GM21390 (cell line): Measurements from ENCODE around the gene NFIC.
"Not testable (repeated sequence)": the region's sequence is repeated elsewhere in the genome, so short reads cannot be mapped to it uniquely, and the experiment has no call there.

Experiments
- ATAC-seq: cut with Tn5 transposase; IDR thresholded peaks from one replicate; pipeline ENCODE4 v1.9.1; 2021; ENCODE audit not compliant: unreplicated experiment

NFIC gene

GRCh38 chr19:3506384-3507340, 140.3 kb downstream of the NFIC start:
- ATAC-seq: peak; percentile 9

GRCh38 chr19:3507371-3508120, 141.2 kb downstream of the NFIC start:
- ATAC-seq: no peak

DNA sequence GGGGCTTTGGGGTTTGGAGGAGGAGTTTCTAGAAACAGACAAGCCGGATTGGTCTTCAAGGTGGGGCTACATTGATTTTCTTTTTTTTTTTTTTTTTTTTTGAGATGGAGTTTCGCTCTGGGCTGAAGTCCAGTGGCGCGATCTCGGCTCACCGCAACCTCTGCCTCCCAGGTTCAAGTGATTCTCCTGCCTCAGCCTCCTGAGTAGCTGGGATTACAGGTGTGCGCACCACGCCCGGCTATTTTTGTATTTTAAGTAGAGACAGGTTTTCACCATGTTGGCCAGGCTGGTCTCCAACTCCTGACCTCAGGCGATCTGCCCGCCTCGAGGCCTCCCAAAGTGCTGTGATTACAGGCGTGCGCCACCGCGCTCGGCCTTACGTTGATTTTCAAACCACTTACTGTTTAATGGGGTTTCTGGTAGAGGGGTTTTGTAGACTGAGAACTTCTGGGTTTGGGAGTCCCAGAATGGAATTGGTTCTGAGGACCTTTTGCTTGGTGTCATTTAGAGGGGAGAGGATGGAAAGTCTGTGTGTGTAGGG, 141.8 kb downstream of the NFIC start:
- ATAC-seq: not testable (repeated sequence)

DNA sequence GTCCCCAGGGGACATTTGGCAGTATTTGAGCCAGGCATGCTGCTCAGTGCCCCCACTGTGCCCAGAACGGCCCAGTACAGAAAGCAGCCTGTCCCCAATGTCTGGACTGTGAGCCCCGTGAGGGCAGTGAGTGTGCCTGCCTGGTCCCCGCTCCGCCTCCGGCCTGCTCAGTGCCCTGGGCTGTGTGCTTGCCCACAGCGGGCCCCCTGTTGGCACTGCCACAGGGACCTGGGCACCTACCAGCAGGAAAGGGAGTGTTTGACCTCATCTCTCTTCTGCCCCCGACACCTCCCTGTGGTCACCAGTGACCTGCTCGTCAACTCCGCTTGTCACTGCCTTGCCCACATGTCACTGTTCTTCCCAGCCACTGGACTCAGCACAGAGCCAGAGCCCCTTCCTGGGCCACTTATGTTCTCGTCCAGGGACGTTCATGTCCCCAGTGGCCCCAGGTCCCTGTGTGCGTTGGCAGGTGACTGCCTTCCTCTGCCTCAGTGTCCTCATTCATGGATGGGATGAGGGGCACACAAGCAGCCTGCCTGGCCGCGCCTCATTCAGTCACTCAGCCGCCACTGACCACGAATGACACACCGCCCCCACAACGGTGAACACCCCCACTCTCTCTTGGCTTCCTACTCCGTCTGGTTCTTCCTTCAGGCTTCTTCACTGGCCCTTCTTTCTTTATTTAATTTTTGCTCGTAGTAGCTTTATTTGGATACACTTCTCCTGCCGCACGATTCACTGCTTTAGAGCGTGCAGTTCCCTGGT, 142.6 kb downstream of the NFIC start:
- ATAC-seq: no peak

DNA sequence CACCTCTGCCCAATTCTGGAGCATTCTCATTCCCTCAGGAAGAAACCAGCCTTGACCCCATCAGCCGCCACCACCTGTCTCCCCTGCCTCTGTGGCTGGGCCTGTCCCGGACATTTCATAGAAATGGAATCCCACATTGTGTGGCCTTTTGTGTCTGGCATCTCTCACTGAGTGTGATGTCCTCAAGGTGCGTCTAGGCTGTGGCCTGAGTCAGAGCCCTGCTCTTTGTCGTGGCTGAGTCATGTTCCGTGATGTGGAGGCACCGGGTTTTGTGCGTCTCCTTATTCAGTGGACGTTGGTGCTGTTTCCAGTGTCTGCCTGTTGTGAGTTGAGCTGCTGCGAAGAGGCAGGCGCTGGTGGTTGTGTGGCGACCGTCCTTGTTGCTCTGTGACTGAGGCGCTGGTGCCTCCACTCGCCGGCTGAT, 143.2 kb downstream of the NFIC start:
- no peak for ATAC-seq

DNA sequence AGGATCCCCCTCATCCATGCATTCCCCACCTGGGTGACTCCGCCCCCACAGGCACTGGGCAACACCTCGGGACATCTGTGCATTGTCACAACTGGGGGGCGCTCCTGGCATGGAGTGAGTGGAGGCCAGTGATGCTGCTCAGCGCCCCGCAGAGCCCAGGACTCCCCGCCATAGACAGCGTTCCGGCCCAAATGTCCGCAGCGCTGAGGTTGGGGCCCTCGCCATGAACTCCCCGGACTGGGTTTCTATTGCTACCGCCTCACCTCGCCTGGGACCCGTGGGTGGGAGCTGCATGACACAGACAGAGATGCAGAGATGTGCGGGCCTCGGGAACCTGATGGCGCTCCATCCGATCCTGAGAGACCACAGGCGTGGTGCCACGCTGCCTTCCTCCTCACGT, 144.3 kb downstream of the NFIC start:
- ATAC-seq: no peak

- no peak for ATAC-seq
Measured at GRCh38 chr19:3511506-3512251, 145.3 kb downstream of the NFIC start.

DNA sequence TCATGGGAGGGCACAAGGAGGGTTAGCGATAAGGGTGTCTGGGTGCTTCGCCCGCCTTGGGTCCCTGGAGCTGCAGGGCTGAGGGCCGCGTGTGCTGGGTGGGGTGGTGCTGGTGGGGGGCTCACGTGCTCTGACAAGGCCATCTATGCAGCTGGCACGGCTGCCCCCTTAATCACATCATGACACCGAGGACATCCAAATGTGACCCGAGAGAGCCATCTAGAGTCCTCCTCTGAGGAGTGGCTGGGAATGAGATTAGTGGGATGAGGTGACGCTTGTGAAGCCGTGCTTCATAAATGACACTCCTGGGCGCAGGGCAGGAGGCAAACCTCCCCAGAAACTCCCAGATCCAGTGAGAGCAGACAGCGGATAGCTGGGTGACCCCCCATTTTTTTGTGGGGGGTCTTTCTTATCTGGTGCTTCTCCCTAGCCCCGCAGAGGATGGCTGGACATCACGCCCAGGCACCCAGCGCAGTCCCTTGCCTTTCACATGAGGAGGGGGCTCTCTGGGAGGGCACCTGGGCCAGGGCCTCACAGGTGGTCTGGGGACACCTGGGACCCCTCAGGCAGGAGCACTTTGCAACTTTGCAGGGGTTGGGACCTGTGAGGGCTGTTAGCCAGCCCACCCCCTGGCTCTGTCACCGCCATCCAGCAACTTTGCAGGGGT, 146.3 kb downstream of the NFIC start:
- no peak for ATAC-seq

GRCh38 chr19:3513229-3514140, 147.1 kb downstream of the NFIC start:
- no peak for ATAC-seq

DNA sequence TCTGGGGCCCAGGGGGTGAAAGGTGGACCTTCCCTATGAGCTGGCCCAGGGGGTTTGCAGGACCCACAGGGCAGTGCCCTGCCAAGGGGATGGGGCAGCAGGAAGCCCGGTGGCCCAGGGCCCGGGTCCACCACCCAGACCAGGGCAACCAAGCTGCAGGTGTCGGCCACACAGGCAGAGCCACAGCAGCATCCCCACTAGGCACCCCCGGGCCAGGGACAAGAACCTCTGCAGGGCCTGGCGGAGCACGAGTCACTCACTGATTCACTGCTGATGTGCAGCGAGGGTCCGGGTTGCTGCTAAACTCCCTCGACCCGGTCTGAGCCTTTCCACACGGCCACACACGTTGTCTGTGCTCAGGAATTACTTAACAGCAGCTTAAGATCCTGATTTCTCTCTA, 148.5 kb downstream of the NFIC start:
- ATAC-seq: no peak

GRCh38 chr19:3515891-3516422, 149.6 kb downstream of the NFIC start:
- ATAC-seq: no peak

GRCh38 chr19:3516675-3517207, 150.4 kb downstream of the NFIC start:
- ATAC-seq: no peak

DNA sequence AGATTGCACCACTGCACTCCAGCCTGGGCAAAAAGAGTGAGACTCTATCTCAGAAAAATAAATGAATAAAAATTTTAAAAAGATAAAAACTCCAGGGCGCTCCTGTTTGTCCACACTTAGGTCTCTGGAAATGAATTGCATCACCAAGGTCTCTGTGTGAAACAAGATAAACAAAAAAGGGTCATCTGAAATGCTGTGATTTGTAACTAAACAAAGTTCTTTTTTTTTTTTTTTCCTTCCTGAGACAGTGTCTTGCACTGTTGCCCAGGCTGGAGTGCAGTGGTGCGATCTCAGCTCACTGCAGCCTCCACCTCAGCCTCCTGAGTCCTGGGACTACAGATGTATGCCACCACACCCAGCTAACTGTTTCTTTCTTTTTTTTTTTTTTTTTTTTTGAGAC, 151.3 kb downstream of the NFIC start:
- no peak for ATAC-seq

DNA sequence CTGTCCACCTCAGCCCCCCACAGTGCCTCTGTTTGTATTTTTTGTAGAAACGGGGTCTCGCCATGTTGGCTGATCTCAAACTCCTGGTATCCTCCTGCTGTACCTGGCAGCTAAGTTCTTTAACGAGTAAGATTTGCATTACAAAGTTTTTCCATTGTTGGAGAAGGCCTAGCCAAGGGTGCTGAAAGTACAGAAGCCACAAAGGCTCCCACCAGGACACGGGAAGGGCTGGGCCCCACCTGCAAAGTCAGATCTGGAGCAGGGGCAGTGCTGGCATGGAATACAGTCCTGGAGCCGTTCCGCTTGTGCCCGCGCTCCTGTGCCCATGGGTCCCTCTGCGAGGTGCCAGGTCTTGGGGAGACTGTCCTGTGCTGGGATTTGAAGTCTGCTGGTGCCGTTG, 151.9 kb downstream of the NFIC start:
- ATAC-seq: no peak

GRCh38 chr19:3518659-3519058, 152.3 kb downstream of the NFIC start:
- no peak for ATAC-seq
